Keratinocyte (primary cell): ENCODE measurements around the gene FNDC3B. TPM values are rescaled to one million over a fixed set of nuclear protein-coding genes. Genes with fewer than 3 reads are reported as not detected.

ENCODE experiments used
- DNase-seq: peaks from one replicate; pipeline ENCODE4 v3.0.0-alpha.2; 2011; ENCODE audit warnings: low read depth, missing footprints, low spot score
- FAIRE-seq: peaks from 2 replicates; lab custom pipeline; 2011; peaks lifted over from hg19 to GRCh38; lab: Jason Lieb, UNC
- H2AFZ ChIP-seq: 2 replicates; pipeline ENCODE4 v1.6.0; 2012; ENCODE audit warnings: low read length, control low read depth, inconsistent platforms; ENCODE audit not compliant: control insufficient read depth
- H3K27ac ChIP-seq: 2 replicates; pipeline ENCODE4 v1.5.1; 2011; ENCODE audit warnings: low read length; ENCODE audit not compliant: control insufficient read depth, insufficient read depth
- H3K27me3 ChIP-seq: 3 replicates; pipeline ENCODE4 v1.6.0; 2011; ENCODE audit warnings: low read length; ENCODE audit not compliant: control insufficient read depth, insufficient read depth; ENCODE audit errors: extremely low read depth
- H3K36me3 ChIP-seq, 2 experiments: 2 replicates in 1 of 2; 3 replicates in 1 of 2; pipeline ENCODE4 v1.5.1; 2011; ENCODE audit warnings: low read length in 2 of 2, mild to moderate bottlenecking in 1 of 2; ENCODE audit not compliant: control insufficient read depth in 2 of 2, insufficient read depth in 2 of 2; ENCODE audit errors: extremely low read depth in 1 of 2
- H3K4me1 ChIP-seq: 3 replicates; pipeline ENCODE4 v1.5.1; 2011; ENCODE audit warnings: low read length; ENCODE audit not compliant: control insufficient read depth, insufficient read depth; ENCODE audit errors: extremely low read depth
- H3K4me2 ChIP-seq: 3 replicates; pipeline ENCODE4 v1.6.0; 2011; ENCODE audit warnings: low read depth, low read length; ENCODE audit not compliant: control insufficient read depth, insufficient read depth; ENCODE audit errors: extremely low read depth
- H3K4me3 ChIP-seq, 3 experiments: fragments of 200-600 bp in 1 of 3; sonication (generic) in 1 of 3; 2 replicates in 2 of 3; 3 replicates in 1 of 3; pipeline ENCODE4 v1.5.1; 2011 to 2016; ENCODE audit warnings: low read length in 3 of 3, mild to moderate bottlenecking in 3 of 3, control low read depth in 2 of 3, inconsistent platforms in 1 of 3, low read depth in 1 of 3, mixed read lengths in 1 of 3, mixed run types in 1 of 3, moderate library complexity in 1 of 3; ENCODE audit not compliant: control insufficient read depth in 2 of 3, insufficient read depth in 2 of 3; ENCODE audit errors: extremely low read depth in 1 of 3
- H3K79me2 ChIP-seq: 2 replicates; pipeline ENCODE4 v1.6.0; 2012; ENCODE audit warnings: low read length; ENCODE audit not compliant: control insufficient read depth, insufficient read depth
- H3K9ac ChIP-seq: 3 replicates; pipeline ENCODE4 v1.6.0; 2011; ENCODE audit warnings: low read length; ENCODE audit not compliant: control insufficient read depth, insufficient read depth; ENCODE audit errors: extremely low read depth
- H3K9me1 ChIP-seq: 3 replicates; pipeline ENCODE4 v1.6.0; 2011; ENCODE audit warnings: low read length; ENCODE audit not compliant: control insufficient read depth, insufficient read depth; ENCODE audit errors: extremely low read depth
- H3K9me3 ChIP-seq: 2 replicates; pipeline ENCODE4 v1.5.1; 2012; ENCODE audit warnings: low read depth, low read length; ENCODE audit not compliant: control insufficient read depth
- H4K20me1 ChIP-seq: 3 replicates; pipeline ENCODE4 v1.6.0; 2011; ENCODE audit warnings: low read length; ENCODE audit not compliant: control insufficient read depth, insufficient read depth; ENCODE audit errors: extremely low read depth
- CTCF ChIP-seq, 3 experiments: IDR thresholded peaks in 1 of 3; conservative IDR thresholded peaks in 1 of 3; optimal IDR thresholded peaks in 1 of 3; 2 replicates in 2 of 3; 3 replicates in 1 of 3; pipeline versions ENCODE3 to v1.5.1; 2011; ENCODE audit warnings: low read length in 3 of 3, mild to moderate bottlenecking in 3 of 3, moderate library complexity in 2 of 3, control low read depth in 1 of 3, inconsistent platforms in 1 of 3; ENCODE audit not compliant: insufficient read depth in 2 of 3; ENCODE audit errors: extremely low read depth in 1 of 3
- EZH2 ChIP-seq: IDR thresholded peaks from one replicate; pipeline ENCODE4 v1.6.1; 2012; ENCODE audit warnings: inconsistent platforms, mild to moderate bottlenecking, low read length, moderate library complexity
- dilution Hi-C: fragments of 300-500 bp; cut with MboI; formaldehyde crosslinking; loops from one replicate; pipeline ENCODE4 v1.7.0; 2020; ENCODE audit warnings: low sequenced_read_pairs; ENCODE audit not compliant: extremely low pct_ligation_motif_present
- polyA plus RNA-seq, 5 experiments: library from polyadenylated mRNA; depleted of rRNA in 3 of 5; stranded (reverse) in 3 of 5; stranded (forward) in 1 of 5; unstranded in 1 of 5; fragments of >200 nt; gene quantifications; 1 replicate in 1 of 5; 2 replicates in 3 of 5; 3 replicates in 1 of 5; pipeline versions ENCODE4 v1.2.1 to v1.2.3, GENCODE V29; 2011 to 2012; ENCODE audit warnings: missing spikeins in 2 of 5, low read depth in 1 of 5, low replicate concordance in 1 of 5

The FNDC3B gene
- polyA plus RNA-seq, 1 donor (not counting 4 experiments of a cell fraction or from before 2014, with no cell fraction given): 31.4 TPM

- Histone ChIP-seq H3K9ac (no peak overlapping the region), H4K20me1 (peaks cover 4% of the 10 kb centered on the region), H3K27me3 (no peaks in the 10 kb centered on the region), H3K4me2 (no peak overlapping the region), H3K9me3 (no peaks in the 10 kb centered on the region), H2AFZ (no peak overlapping the region), H3K9me1 (no peaks in the 10 kb centered on the region), H3K36me3 (peaks cover 3 to 9% of the 10 kb centered on the region in 2 experiments), H3K79me2 (peaks cover 94% of the 10 kb centered on the region), H3K27ac (no peak overlapping the region), H3K4me3 (no peak overlapping the region), H3K4me1 (peaks cover 4% of the 10 kb centered on the region)
- TF ChIP-seq CTCF (optimal IDR thresholded peaks at IDR 0.05 in 1 of 3, IDR thresholded peaks at IDR 0.05 in 1 of 3, conservative IDR thresholded peaks at IDR 0.05 in 1 of 3; ENCODE audit: extremely low read depth in 1 of 3, insufficient read depth in 2 of 3, low read length in 3 of 3): no peak
- DNase-seq: no peak
- no peak for FAIRE-seq
- dilution Hi-C loops: no loop called here
These were observed 22.4 kb downstream of the FNDC3B start for GRCh38 chr3:172061724-172062184.

- no peaks in the 10 kb centered on the region for H3K9me1 ChIP-seq
- no peak overlapping the region for H2AFZ ChIP-seq
- dilution Hi-C loops: no loop called here
- H3K4me1 ChIP-seq: no peaks in the 10 kb centered on the region
- DNase-seq: no peak
- no peak overlapping the region for H3K4me3 ChIP-seq
- no peak overlapping the region for H3K9ac ChIP-seq
- no peak overlapping the region for H3K4me2 ChIP-seq
- H3K27me3 ChIP-seq: no peaks in the 10 kb centered on the region
- H4K20me1 ChIP-seq: peaks cover 5% of the 10 kb centered on the region
- no peak overlapping the region for H3K27ac ChIP-seq
- peaks cover 94% of the 10 kb centered on the region for H3K79me2 ChIP-seq
- TF ChIP-seq EZH2 (no peak), CTCF (optimal IDR thresholded peaks at IDR 0.05 in 1 of 3, IDR thresholded peaks at IDR 0.05 in 1 of 3, conservative IDR thresholded peaks at IDR 0.05 in 1 of 3; ENCODE audit: extremely low read depth in 1 of 3, insufficient read depth in 2 of 3, low read length in 3 of 3) (no peak)
- H3K9me3 ChIP-seq: no peaks in the 10 kb centered on the region
- H3K36me3 ChIP-seq: peaks cover 1 to 4% of the 10 kb centered on the region in 2 experiments
- FAIRE-seq: no peak
These were observed 23.4 kb downstream of the FNDC3B start for GRCh38 chr3:172062761-172063160.
